ENCODE results near the gene ZNF609. TPM values are rescaled to one million over a fixed set of nuclear protein-coding genes. Genes with fewer than 3 reads are reported as not detected.
"Not testable (repeated sequence)": the region's sequence is repeated elsewhere in the genome, so short reads cannot be mapped to it uniquely, and the experiment has no call there.

Gene ZNF609
- total RNA-seq, 1 donor from 2014 or later = 55.1 TPM

- DNase-seq (ENCODE audit: low spot score) = no peak
Observed at GRCh38 chr15:64619880-64620839, 159.8 kb downstream of the ZNF609 start.

- DNase-seq (ENCODE audit: low spot score) = no peak
Observed at GRCh38 chr15:64621056-64621455, 160.7 kb downstream of the ZNF609 start.

- DNase-seq (ENCODE audit: low spot score) = no peak
Observed at GRCh38 chr15:64622410-64623260, 162.3 kb downstream of the ZNF609 start.

GRCh38 chr15:64623347-64623996, 163.1 kb downstream of the ZNF609 start:
- no peak for DNase-seq (ENCODE audit: low spot score)

- no peak for DNase-seq (ENCODE audit: low spot score)
Observed at GRCh38 chr15:64624242-64624641, 163.9 kb downstream of the ZNF609 start.

GRCh38 chr15:64629063-64629462, 168.7 kb downstream of the ZNF609 start:
- DNase-seq (ENCODE audit: low spot score) = no peak

- no peak for DNase-seq (ENCODE audit: low spot score)
Observed at GRCh38 chr15:64630396-64631107, 170.2 kb downstream of the ZNF609 start.

GRCh38 chr15:64632639-64633038, 172.3 kb downstream of the ZNF609 start:
- DNase-seq (ENCODE audit: low spot score) = not testable (repeated sequence)

GRCh38 chr15:64633332-64633731, 173.0 kb downstream of the ZNF609 start:
- DNase-seq (ENCODE audit: low spot score) = no peak

GRCh38 chr15:64634027-64634426, 173.6 kb downstream of the ZNF609 start:
- DNase-seq (ENCODE audit: low spot score) = no peak

- DNase-seq (ENCODE audit: low spot score) = no peak
Observed at GRCh38 chr15:64634576-64635498, 174.5 kb downstream of the ZNF609 start.

- DNase-seq (ENCODE audit: low spot score) = no peak
Observed at GRCh38 chr15:64635499-64636495, 175.4 kb downstream of the ZNF609 start.

- no peak for DNase-seq (ENCODE audit: low spot score)
Observed at GRCh38 chr15:64636556-64636955, 176.2 kb downstream of the ZNF609 start.

- DNase-seq (ENCODE audit: low spot score) = no peak
Observed at GRCh38 chr15:64637412-64637811, 177.0 kb downstream of the ZNF609 start.

- DNase-seq (ENCODE audit: low spot score) = not testable (repeated sequence)
Observed at GRCh38 chr15:64639744-64640143, 179.4 kb downstream of the ZNF609 start.

- no peak for DNase-seq (ENCODE audit: low spot score)
Observed at GRCh38 chr15:64640146-64640871, 179.9 kb downstream of the ZNF609 start.

- no peak for DNase-seq (ENCODE audit: low spot score)
Observed at GRCh38 chr15:64642875-64643274, 182.5 kb downstream of the ZNF609 start.

GRCh38 chr15:64643685-64644084, 183.3 kb downstream of the ZNF609 start:
- no peak for DNase-seq (ENCODE audit: low spot score)
